Fibroblast of mammary gland (primary cell): ENCODE measurements around the gene NRCAM.
A peak's percentile ranks its signal among the peaks of the same experiment; 100 is the strongest.

Experiments used
- DNase-seq: peaks from one replicate; pipeline ENCODE4 v3.0.0-alpha.2; 2010; ENCODE audit warnings: low read depth
- H3K4me3 ChIP-seq: 2 replicates; pipeline ENCODE4 v1.5.1; 2011; ENCODE audit warnings: low read depth, mild to moderate bottlenecking, low read length, moderate library complexity; ENCODE audit not compliant: control insufficient read depth
- TF ChIP-seq, protein P1 (sequence below): conservative IDR thresholded peaks from 2 replicates; pipeline ENCODE4 v1.5.1; 2011; ENCODE audit warnings: low read depth, low read length, inconsistent platforms; ENCODE audit not compliant: control insufficient read depth, insufficient read depth

The NRCAM gene

DNA sequence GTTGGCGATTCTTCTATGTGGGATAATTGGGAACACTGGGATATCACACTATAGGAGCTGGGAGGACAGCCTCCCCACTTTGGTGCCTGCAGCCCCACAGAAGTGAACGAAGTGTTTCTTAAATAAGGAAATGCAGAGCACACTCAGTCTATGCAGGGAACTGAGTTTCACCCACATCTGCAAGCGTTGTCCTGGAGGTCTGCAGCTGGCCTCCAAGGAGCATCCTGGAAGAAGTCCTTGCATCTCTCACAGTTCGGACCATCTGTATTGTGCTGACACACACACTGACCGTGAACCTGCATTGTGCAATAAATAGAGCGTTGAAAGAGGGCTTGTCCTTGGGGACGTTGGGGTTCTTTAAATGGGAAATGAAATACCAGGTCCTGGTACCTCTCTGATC is 351.9 kb downstream of the NRCAM start:
- H3K4me3 ChIP-seq = no peak overlapping the region
- TF ChIP-seq, protein P1, sequence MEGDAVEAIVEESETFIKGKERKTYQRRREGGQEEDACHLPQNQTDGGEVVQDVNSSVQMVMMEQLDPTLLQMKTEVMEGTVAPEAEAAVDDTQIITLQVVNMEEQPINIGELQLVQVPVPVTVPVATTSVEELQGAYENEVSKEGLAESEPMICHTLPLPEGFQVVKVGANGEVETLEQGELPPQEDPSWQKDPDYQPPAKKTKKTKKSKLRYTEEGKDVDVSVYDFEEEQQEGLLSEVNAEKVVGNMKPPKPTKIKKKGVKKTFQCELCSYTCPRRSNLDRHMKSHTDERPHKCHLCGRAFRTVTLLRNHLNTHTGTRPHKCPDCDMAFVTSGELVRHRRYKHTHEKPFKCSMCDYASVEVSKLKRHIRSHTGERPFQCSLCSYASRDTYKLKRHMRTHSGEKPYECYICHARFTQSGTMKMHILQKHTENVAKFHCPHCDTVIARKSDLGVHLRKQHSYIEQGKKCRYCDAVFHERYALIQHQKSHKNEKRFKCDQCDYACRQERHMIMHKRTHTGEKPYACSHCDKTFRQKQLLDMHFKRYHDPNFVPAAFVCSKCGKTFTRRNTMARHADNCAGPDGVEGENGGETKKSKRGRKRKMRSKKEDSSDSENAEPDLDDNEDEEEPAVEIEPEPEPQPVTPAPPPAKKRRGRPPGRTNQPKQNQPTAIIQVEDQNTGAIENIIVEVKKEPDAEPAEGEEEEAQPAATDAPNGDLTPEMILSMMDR = no peak
- peak; percentile 91 for DNase-seq

GRCh38 chr7:108103558-108104298 is 352.5 kb downstream of the NRCAM start:
- TF ChIP-seq, protein P1 = no peak
- peak; percentile 61 for DNase-seq
- H3K4me3 ChIP-seq = no peak overlapping the region

DNA sequence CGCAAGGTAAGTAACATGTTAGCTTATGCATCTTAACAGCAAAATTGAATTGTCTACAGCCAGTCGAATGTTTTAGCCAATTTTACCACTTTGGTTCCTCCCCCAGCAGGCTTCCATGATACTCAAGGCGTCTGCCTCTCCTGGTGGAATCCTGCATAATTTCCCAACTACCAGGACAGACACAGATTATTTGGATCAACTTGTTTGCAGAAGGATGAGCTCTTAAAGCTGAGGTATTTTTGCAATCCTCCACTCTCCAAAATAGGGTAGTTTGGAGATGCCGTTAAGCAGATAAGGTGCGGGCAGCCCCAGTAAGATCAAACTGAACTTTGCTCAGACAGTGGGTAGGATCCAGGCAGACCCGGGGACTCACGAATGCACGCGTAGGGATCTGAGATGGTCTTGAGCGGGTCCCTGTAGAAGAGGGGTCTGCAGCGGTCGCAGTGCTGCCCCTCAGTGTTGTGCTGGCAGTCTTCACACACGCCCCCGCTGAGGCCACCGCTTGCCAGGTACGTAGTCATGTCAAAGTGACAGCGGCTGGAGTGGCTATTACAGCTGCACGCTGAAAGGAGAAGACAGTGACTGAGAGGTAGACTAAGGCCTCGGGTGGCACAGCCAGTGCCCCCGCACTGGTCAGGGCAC is 353.4 kb downstream of the NRCAM start:
- TF ChIP-seq, protein P1 = no peak
- no peak for DNase-seq
- no peak overlapping the region for H3K4me3 ChIP-seq

GRCh38 chr7:108101759-108102158 is 354.5 kb downstream of the NRCAM start:
- no peak for DNase-seq
- TF ChIP-seq, protein P1 = no peak
- H3K4me3 ChIP-seq = no peak overlapping the region

- no peak overlapping the region for H3K4me3 ChIP-seq
- peak; percentile 90 for DNase-seq
- TF ChIP-seq, protein P1 = no peak
Observed at GRCh38 chr7:108099713-108100112, 356.5 kb downstream of the NRCAM start.

DNA sequence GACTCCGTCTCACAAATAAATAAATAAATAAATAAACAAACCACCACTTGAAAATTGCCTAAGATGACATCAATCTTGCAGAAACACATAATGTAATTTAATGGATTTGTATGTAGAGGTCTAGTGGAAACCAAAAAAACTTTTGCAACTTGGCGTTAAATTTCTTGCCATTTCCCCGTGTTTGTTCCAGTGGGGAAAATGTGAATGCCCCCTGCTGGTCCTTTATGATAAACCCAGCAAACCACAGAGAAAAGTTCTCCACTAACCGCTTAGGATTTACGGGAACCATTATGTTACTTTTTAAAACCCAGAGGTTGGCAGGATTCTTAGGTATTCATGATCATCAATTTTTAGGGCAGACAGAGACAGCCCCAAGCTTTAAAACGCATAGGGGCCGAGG is 358.5 kb downstream of the NRCAM start:
- DNase-seq = no peak
- TF ChIP-seq, protein P1 = peak; percentile 35
- no peak overlapping the region for H3K4me3 ChIP-seq
